Kidney (tissue), 14 donors: ENCODE measurements around the gene PKIG. TPM values are rescaled to one million over a fixed set of nuclear protein-coding genes. Genes with fewer than 3 reads are reported as not detected.

Experiments used
- DNase-seq, 5 donors: peaks; one replicate each; pipeline ENCODE4 v3.0.0-alpha.2; 2013 to 2020
- FAIRE-seq: peaks from 2 replicates; lab custom pipeline; 2012; peaks lifted over from hg19 to GRCh38; lab: Jason Lieb, UNC
- H3K27ac ChIP-seq, 2 donors: one replicate each; pipeline ENCODE4 v1.7.0; 2013; ENCODE audit warnings: low read depth in 2 of 2, low read length in 2 of 2, inconsistent platforms in 1 of 2
- H3K27me3 ChIP-seq: one replicate; pipeline ENCODE4 v1.7.1; 2013; ENCODE audit warnings: low read length, inconsistent platforms; ENCODE audit not compliant: control insufficient read depth, insufficient read depth
- H3K36me3 ChIP-seq, 3 donors: one replicate each; pipeline versions ENCODE4 v1.7.0 to v1.7.1; 2013; ENCODE audit warnings: low read length in 3 of 3, control low read depth in 1 of 3, inconsistent platforms in 1 of 3; ENCODE audit not compliant: insufficient read depth in 3 of 3, control insufficient read depth in 2 of 3
- H3K4me1 ChIP-seq, 3 donors: one replicate each; pipeline versions ENCODE4 v1.7.0 to v1.7.1; 2013; ENCODE audit warnings: low read length in 3 of 3, inconsistent platforms in 1 of 3, low read depth in 1 of 3; ENCODE audit not compliant: control insufficient read depth in 2 of 3, insufficient read depth in 2 of 3
- H3K4me3 ChIP-seq, 3 donors: one replicate each; pipeline versions ENCODE4 v1.7.0 to v1.8.1; 2013; ENCODE audit warnings: low read length in 3 of 3, control low read depth in 1 of 3, inconsistent platforms in 1 of 3
- H3K9ac ChIP-seq, 3 donors: one replicate each; pipeline versions ENCODE4 v1.7.0 to v1.7.1; 2013; ENCODE audit warnings: low read length in 3 of 3, control low read depth in 1 of 3, inconsistent platforms in 1 of 3
- H3K9me3 ChIP-seq, 3 donors: one replicate each; pipeline versions ENCODE4 v1.7.0 to v1.7.1; 2013; ENCODE audit warnings: low read length in 3 of 3, control low read depth in 1 of 3, inconsistent platforms in 1 of 3; ENCODE audit not compliant: control insufficient read depth in 2 of 3, insufficient read depth in 1 of 3
- CTCF ChIP-seq: IDR thresholded peaks from 3 replicates; pipeline ENCODE4 v1.5.1; 2012; ENCODE audit warnings: mild to moderate bottlenecking, moderate library complexity, borderline replicate concordance; ENCODE audit not compliant: insufficient read depth; ENCODE audit errors: extremely low read depth
- intact Hi-C: fragments of 100-400 bp; cut with DNase I; formaldehyde crosslinking; loops from one replicate; pipeline ENCODE4 v1.11.1; 2022
- polyA plus RNA-seq: library from polyadenylated mRNA; stranded (reverse); fragments of 350-450 nt; fragmentation: Illumina TruSeq; extraction: RNeasy Lipid Tissue Mini Kit (QIAGEN cat#74804); gene quantifications from one replicate; pipeline ENCODE4 v1.2.3, GENCODE V29; 2014; ENCODE audit warnings: low read depth, low replicate concordance; ENCODE audit not compliant: insufficient read depth
- total RNA-seq: library from RNA; stranded (reverse); fragmentation: NEBNext Ultra II Directional; extraction: Animal tissue kit (Norgen Biotek cat#: 25700); gene quantifications from one replicate; pipeline ENCODE4 v1.2.1, GENCODE V29; 2021
- donor health status: control.
- donor health status: control.
- donor health status: control.
- donor health status: control.
- donor health status: control.
- donor health status: DM: yes; HTN: yes; CAD: no.
- donor health status: Normal renal cell carcinoma (clear cell type).

PKIG gene
- total and polyA plus RNA-seq, 2 donors from 2014 or later: 71.1 to 150 TPM

- intact Hi-C loops: no loop called here
- FAIRE-seq (no peak), DNase-seq (no peak)
- Histone ChIP-seq H3K27ac (no peak overlapping the region), H3K9me3 (no peaks in the 10 kb centered on the region), H3K4me3 (no peak overlapping the region), H3K27me3 (no peaks in the 10 kb centered on the region), H3K9ac (no peak overlapping the region), H3K4me1 (peaks cover 0 to 4% (median 0%) of the 10 kb centered on the region in 3 donors), H3K36me3 (no peaks in the 10 kb centered on the region)
- TF ChIP-seq CTCF: no peak
Observed at GRCh38 chr20:44536175-44536574, 46.2 kb upstream of the PKIG start.

- H3K4me3 ChIP-seq: no peak overlapping the region
- H3K36me3 ChIP-seq: no peaks in the 10 kb centered on the region
- no peaks in the 10 kb centered on the region for H3K9me3 ChIP-seq
- DNase-seq (peak in 1 of 5 donors; percentile 29), FAIRE-seq (no peak)
- intact Hi-C loops: no loop called here
- H3K9ac ChIP-seq: no peak overlapping the region
- TF ChIP-seq CTCF: peak; percentile 3
- H3K4me1 ChIP-seq: peaks cover 0 to 3% (median 0%) of the 10 kb centered on the region in 3 donors
- H3K27me3 ChIP-seq: no peaks in the 10 kb centered on the region
- no peak overlapping the region for H3K27ac ChIP-seq
Observed at GRCh38 chr20:44537993-44538392, 44.4 kb upstream of the PKIG start.

DNA sequence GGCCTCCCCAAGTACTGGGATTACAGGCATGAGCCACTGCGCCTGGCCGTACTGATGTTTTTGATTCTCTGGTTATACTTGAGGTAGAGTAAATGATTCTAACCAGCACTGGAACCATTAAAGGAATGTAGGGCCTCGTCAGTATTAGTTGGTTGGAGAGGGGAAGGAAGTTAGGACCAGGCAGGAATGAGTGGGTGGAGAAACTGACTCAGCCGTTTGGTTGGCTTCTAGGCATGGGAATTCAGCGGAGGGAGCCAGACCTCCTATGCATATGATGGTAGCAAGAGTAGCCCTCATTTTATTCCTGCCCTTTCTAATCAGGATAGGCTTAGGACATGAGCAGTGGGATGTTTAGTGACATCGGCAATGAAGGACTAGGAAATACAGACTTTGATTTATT lies 41.5 kb upstream of the PKIG start:
- Histone ChIP-seq H3K27me3 (no peaks in the 10 kb centered on the region), H3K27ac (no peak overlapping the region), H3K9ac (no peak overlapping the region), H3K4me1 (peaks cover 0 to 4% (median 0%) of the 10 kb centered on the region in 3 donors), H3K36me3 (no peaks in the 10 kb centered on the region), H3K4me3 (no peak overlapping the region), H3K9me3 (no peaks in the 10 kb centered on the region)
- no peak for DNase-seq
- no peak for FAIRE-seq
- TF ChIP-seq CTCF: no peak
- intact Hi-C loops: no loop called here

GRCh38 chr20:44541992-44542391 lies 40.4 kb upstream of the PKIG start:
- FAIRE-seq (no peak), DNase-seq (no peak)
- no peak for TF ChIP-seq CTCF
- intact Hi-C loops: no loop called here
- Histone ChIP-seq H3K9ac (no peak overlapping the region), H3K4me1 (peaks cover 0 to 4% (median 0%) of the 10 kb centered on the region in 3 donors), H3K27me3 (no peaks in the 10 kb centered on the region), H3K4me3 (no peak overlapping the region), H3K27ac (peak overlapping the region in 1 of 2 donors; percentile 45), H3K36me3 (no peaks in the 10 kb centered on the region), H3K9me3 (no peaks in the 10 kb centered on the region)
